ENCODE results near the gene CCNF.

GRCh38 chr16:2404099-2404498 is 25.1 kb upstream of the CCNF start:
- TF ChIP-seq L3MBTL2 (conservative IDR thresholded peaks at IDR 0.05): no peak
- no peak for TF ChIP-seq SUZ12 (IDR thresholded peaks at IDR 0.05)
- TF ChIP-seq SP1 (IDR thresholded peaks at IDR 0.05): no peak
- no peak for TF ChIP-seq FOXM1 (IDR thresholded peaks at IDR 0.05; ENCODE audit: borderline replicate concordance)
- no peak for TF ChIP-seq BHLHE40 (IDR thresholded peaks at IDR 0.05; ENCODE audit: borderline replicate concordance)
- no peak for TF ChIP-seq NFRKB (IDR thresholded peaks at IDR 0.05)
- TF ChIP-seq ZNF384 (IDR thresholded peaks at IDR 0.05): no peak
- TF ChIP-seq FOXK2 (IDR thresholded peaks at IDR 0.05): no peak
